NCI-H446 (cell line): ENCODE measurements around the gene FSTL4.

ENCODE experiments used
- DNase-seq, 2 experiments: peaks; one replicate each; lab custom pipeline; 2025; lab: John Stamatoyannopoulos, UW

Gene FSTL4

GRCh38 chr5:133478199-133478985, 133.9 kb downstream of the FSTL4 start:
- DNase-seq = no peak

DNA sequence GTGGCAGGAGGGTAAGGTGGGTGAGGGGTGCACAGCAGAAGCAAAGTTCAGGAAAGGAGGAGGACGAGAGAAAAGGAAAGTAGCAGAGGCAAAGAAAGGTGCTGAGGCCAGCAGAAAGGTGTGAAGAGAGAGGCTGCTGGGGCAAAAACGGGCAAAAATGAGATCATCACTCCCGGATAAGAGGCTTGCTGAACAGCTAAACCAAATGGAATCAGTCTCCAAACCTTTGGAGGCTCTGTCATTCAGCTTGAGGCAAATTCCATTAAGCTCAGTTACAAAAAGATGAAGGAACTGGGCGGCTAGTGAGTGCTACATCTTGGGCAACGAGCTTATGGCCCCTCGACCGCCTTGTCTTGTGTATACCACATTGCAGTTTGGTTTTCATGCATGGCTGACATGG, 136.4 kb downstream of the FSTL4 start:
- no peak for DNase-seq

DNA sequence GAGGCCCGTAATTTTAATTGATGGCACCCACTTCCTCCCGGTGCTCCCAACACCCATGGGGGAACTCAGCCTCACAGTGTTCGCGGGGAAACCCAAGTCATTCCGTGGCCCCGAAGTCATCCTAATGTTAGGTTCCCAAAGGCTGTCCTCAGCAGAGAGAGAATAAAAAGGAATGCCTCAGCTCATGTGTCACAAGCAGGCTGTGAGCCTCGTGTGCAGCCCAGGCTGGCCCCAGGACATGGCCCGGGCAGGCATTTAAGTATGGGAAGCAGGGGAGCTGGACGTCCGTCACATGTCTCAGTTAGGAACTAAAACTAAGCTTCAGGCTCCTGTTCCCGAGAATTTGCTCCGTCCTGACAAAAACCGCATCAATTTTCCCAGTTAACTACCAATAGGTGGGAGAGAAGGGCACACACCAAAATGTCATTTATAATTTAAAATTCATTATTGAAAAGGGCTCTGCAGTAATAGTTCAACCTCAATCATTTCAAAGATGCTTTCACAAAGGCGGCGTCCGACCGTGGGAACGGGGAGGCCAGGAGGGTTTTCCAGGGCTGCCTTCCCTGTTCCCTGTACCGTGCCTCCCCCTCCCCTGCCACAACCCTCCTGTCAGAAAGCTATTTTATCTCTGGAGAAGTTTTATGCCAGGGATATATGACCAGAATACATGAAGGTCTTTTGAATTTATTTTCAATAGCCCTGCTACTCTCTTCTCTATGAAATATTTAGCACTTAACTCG, 137.3 kb downstream of the FSTL4 start:
- no peak for DNase-seq

GRCh38 chr5:133473291-133473690, 139.1 kb downstream of the FSTL4 start:
- DNase-seq = no peak

DNA sequence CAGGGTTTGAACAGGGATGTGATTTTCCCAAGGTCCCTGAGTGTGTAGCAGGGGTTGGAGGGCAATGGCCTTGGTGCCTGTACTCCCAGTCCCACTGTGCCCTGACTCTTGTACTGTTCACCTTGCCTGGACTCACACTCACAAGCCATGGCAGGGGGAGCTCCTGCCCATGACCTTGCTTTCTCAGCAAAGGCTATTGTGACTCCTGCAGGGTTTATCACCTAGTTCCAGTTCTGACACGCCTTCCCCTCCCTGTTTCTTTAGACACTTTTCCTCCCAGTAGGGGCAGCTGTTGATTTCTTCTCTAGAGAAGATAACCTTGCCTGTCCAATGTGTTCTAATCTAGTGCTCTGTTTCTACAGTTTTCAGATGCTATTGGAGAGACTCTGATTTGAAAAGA, 139.5 kb downstream of the FSTL4 start:
- DNase-seq = no peak

GRCh38 chr5:133471699-133472098, 140.6 kb downstream of the FSTL4 start:
- DNase-seq = no peak

DNA sequence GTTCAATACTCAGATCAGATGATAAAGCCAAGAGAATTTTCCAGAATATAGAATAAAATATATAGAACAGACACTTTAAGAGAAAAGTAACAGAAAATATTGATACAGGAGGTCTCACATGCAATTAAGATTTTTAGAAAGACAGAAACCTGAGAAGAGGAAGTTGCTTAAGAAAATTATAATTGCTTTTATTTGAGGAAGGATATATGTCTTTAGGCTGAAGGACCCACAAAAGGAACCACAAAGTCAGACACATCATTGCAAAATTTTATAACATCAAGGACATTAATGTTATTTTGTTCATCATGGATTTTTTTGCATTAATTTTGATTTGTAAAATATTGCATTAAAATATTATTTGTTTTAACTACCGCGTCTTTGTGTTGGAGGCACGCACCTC, 141.5 kb downstream of the FSTL4 start:
- DNase-seq = no peak

GRCh38 chr5:133469846-133470245, 142.5 kb downstream of the FSTL4 start:
- no peak for DNase-seq

GRCh38 chr5:133469252-133469651, 143.1 kb downstream of the FSTL4 start:
- no peak for DNase-seq

DNA sequence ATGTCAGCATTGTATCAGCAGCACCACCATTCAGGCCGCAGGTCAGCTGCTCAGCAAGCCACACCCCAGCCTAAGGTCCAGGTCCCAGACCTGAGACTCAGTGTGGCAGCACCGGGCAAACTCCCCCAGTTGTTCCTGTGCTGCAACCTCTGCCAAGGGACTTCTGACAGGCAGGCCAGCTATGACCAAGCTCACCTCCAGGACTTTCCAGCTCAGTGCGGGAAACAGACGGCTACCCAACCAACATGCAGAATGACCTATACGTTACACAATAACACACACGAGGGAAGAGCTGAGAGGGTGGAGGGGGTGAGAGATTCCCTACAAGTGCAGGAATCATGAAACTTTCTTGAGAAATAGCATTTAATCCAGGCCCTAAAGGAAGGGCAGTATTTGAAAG, 143.7 kb downstream of the FSTL4 start:
- no peak for DNase-seq

DNA sequence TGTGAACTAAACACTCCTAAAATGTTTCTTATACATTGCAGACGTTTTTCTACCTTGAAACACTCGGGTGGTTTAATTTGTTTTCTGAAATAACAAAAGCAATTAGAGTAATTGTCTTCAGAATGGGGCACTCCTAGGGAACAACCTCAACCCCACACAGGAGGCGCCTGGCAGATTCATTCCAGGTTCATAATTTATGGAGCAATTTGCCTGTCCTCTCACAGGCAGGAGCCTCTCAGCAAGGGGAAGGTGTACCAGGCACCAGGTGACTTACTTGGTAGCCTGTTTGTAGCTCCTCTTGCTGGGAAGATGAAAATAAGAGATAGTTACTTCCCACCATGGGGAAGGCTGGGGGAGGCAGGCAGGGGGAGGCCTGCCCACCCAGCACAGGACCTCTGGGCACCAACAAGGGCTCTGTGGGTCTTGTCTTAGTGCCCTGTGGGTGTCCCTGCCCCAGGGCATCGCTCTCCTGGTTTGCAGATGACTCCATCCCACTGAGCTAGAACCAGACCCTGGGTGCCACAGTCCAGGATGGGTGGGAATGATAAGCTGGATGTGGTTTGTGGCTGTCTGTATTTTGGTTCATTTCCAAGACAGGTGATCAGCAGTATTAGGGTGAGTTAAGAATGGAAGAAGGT, 144.4 kb downstream of the FSTL4 start:
- DNase-seq = no peak

DNA sequence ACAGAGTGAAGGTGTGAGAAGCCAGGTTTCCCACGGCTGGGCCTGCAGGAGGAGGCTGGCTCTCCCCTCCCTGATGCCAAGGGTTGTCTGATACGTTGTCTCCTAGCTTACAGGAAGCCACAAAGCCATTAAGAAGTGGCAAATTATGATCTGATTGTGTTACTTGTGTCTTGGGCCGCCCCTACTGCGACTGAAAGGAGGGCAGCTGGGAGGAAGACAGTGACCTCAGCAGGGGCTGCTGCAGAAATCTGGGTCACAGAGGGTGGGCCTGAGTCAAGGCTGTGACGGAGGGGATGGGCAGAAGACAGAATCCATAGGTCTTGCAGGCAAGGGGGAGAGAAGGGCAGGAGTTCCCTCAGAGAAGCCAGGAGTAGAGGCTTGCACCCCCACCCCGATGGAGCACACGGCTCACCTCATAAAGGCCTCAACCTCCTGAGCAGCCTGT, 145.0 kb downstream of the FSTL4 start:
- no peak for DNase-seq

DNA sequence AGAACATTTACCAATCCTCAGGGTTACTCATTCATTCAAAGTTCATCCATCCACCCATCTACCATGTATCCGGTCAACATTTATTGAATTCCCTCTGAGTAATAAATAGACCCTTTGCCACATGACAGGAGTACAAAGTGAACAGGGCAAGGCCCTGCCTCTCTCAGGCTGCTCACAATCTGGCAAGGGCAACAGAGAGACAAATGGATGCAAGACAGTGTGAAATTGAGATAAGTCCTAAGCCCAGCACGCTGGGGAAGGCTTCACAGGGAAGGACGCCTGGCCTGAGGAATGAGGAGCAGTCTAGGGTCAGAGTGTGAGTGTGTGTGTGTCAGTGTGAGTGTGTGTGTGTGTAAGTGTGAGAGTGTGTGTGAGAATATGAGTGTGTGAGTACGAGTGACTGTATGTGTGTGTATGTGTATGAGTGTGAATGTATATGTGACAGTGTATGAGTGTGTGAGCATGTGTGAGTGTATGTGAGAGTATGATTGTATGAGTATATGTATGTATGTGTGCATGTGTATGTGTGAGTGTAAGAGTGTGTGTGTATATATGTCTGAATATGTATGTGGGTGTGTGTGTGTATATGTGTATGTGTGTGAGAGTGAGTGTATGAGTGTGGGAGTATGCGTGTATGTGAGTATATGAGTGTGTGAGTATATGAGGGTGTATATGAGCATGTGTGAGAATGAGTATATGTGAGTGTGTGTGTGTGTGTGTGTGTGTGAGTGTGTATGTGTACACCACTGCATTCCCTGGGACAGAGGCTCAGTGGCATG, 145.6 kb downstream of the FSTL4 start:
- no peak for DNase-seq

GRCh38 chr5:133464013-133464412, 148.3 kb downstream of the FSTL4 start:
- DNase-seq = no peak

- peak in 1 of 2 experiments; percentile 11 for DNase-seq
These were observed 150.4 kb downstream of the FSTL4 start for GRCh38 chr5:133461796-133462516.

DNA sequence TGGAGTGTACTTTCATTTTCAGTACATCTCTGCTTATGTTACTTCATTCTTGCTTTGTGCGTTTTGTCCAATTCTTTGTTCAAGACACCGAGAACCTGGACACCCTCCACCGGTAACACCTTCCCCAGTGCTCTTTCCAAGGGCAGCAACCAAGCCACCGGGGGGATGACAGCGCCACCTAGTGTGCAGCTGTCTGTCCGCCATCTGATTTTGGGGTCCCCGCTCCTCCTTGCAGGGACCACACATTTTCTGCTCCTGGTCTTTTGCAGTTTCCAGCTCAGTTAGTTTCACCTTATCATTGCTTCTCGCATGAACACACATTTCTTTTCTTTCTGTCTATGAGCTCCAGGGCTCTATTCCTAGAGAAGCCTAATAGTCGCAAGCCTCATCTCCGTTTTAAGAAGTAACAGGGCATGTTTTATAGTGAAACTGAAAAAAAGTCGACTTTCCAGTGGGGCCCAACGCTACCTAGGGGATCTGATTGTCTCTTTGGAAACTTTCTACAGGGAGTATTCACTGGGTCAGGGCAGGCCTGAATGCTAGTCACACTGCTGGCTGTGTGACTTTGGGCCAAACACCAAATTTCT, 152.1 kb downstream of the FSTL4 start:
- no peak for DNase-seq

DNA sequence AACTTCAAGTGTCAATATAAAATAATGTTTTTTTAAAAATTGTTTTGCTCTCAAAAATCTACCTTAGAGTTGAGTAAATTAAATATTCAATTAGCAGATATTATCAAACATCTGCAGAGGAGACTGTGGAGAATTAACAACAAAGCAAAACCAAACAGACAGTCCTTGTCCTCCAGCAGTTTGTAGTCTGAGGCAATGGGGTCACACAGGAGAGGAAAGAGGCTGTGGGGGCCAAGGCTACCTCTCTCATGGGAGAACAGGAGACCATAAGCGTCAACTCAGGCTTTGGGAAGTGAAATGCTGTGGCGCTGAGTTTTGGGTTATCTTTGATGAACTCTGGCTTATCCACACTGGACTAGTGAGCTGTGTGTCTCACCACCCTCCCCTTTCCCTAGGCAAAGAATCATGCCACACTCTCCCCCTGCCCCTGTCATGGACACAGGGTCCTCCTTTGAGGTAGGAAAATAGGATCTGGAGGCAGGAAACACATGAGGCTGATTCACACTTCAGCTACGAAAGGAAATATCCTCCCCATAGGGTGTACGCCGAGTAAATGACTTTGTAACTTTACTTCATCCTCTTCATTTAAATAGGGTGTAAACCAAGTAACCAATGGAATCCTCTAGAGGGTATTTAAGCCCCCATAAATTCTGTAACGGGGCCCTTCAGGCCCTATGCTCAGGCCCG, 152.7 kb downstream of the FSTL4 start:
- no peak for DNase-seq

GRCh38 chr5:133458435-133458834, 153.9 kb downstream of the FSTL4 start:
- DNase-seq = no peak

- no peak for DNase-seq
These were observed 154.6 kb downstream of the FSTL4 start for GRCh38 chr5:133457439-133458355.
